WTC11 (cell line): ENCODE results near the gene TSPO.

Experiments used
- ATF1 ChIP-seq: sonication (generic); formaldehyde crosslinking; IDR thresholded peaks from 2 replicates; pipeline ENCODE4 v1.8.1; 2023; ENCODE audit warnings: mild to moderate bottlenecking, moderate library complexity, missing genetic modification reagents
- CTCF ChIP-seq: fragments of 200-600 bp; IDR thresholded peaks from 2 replicates; pipeline ENCODE4 v1.8.0; 2022; ENCODE audit warnings: antibody characterized with exemption
- E2F1 ChIP-seq: sonication (generic); formaldehyde crosslinking; IDR thresholded peaks from 2 replicates; pipeline ENCODE4 v1.8.0; 2022; ENCODE audit warnings: mild to moderate bottlenecking, missing genetic modification reagents
- MAX ChIP-seq: sonication (generic); formaldehyde crosslinking; IDR thresholded peaks from 2 replicates; pipeline ENCODE4 v1.8.0; 2022; ENCODE audit warnings: mild to moderate bottlenecking, missing genetic modification reagents
- ZNF121 ChIP-seq: sonication (generic); formaldehyde crosslinking; IDR thresholded peaks from 2 replicates; pipeline ENCODE4 v1.8.0; 2023; ENCODE audit warnings: missing genetic modification reagents

- TF ChIP-seq ATF1 (CRISPR knock-in tag) (no peak), MAX (CRISPR knock-in tag) (no peak), CTCF (no peak), E2F1 (CRISPR knock-in tag) (no peak), ZNF121 (no peak)
These were observed 18.7 kb downstream of the TSPO start for GRCh38 chr22:43170131-43170480.
